NCI-H2227 (cell line): Measurements from ENCODE around the gene EVL.

Source experiments
- DNase-seq: peaks from one replicate; lab custom pipeline; 2025; ENCODE audit not compliant: unreplicated experiment; lab: John Stamatoyannopoulos, UW

The EVL gene

GRCh38 chr14:100082723-100083122 lies 17.5 kb downstream of the EVL start:
- no peak for DNase-seq

- no peak for DNase-seq
Observed at GRCh38 chr14:100083706-100084105, 18.5 kb downstream of the EVL start.

- DNase-seq: no peak
Observed at GRCh38 chr14:100084591-100084990, 19.4 kb downstream of the EVL start.

GRCh38 chr14:100085462-100085861 lies 20.2 kb downstream of the EVL start:
- no peak for DNase-seq

GRCh38 chr14:100086361-100086760 lies 21.1 kb downstream of the EVL start:
- no peak for DNase-seq

- no peak for DNase-seq
Observed at GRCh38 chr14:100088226-100088625, 23.0 kb downstream of the EVL start.

- DNase-seq: no peak
Observed at GRCh38 chr14:100091386-100091785, 26.2 kb downstream of the EVL start.

GRCh38 chr14:100092832-100093231 lies 27.6 kb downstream of the EVL start:
- DNase-seq: no peak

- DNase-seq: no peak
Observed at GRCh38 chr14:100093319-100093718, 28.1 kb downstream of the EVL start.

- no peak for DNase-seq
Observed at GRCh38 chr14:100096656-100097055, 31.4 kb downstream of the EVL start.

GRCh38 chr14:100098171-100098570 lies 32.9 kb downstream of the EVL start:
- no peak for DNase-seq

GRCh38 chr14:100100032-100100703 lies 34.9 kb downstream of the EVL start:
- no peak for DNase-seq

GRCh38 chr14:100102156-100102785 lies 37.0 kb downstream of the EVL start:
- DNase-seq: no peak

GRCh38 chr14:100103250-100104005 lies 38.2 kb downstream of the EVL start:
- DNase-seq: no peak

- no peak for DNase-seq
Observed at GRCh38 chr14:100104006-100104352, 38.8 kb downstream of the EVL start.

- no peak for DNase-seq
Observed at GRCh38 chr14:100104523-100105300, 39.5 kb downstream of the EVL start.

GRCh38 chr14:100105357-100106169 lies 40.3 kb downstream of the EVL start:
- DNase-seq: no peak

- DNase-seq: no peak
Observed at GRCh38 chr14:100106250-100107112, 41.3 kb downstream of the EVL start.

- no peak for DNase-seq
Observed at GRCh38 chr14:100107236-100107635, 42.0 kb downstream of the EVL start.
